Measurements from ENCODE around the gene STBD1.

STBD1 gene

GRCh38 chr4:76322236-76322635 lies 15.7 kb downstream of the STBD1 start:
- no peaks in the 10 kb centered on the region for H3K27me3 ChIP-seq (ENCODE audit: insufficient read depth, poor library complexity, severe bottlenecking)
- no peak overlapping the region for H3K4me3 ChIP-seq (replicated peaks; ENCODE audit: insufficient read depth, low read length)
- TF ChIP-seq SPI1 (IDR thresholded peaks at IDR 0.05; ENCODE audit: borderline replicate concordance, low read depth) (no peak), REST (IDR thresholded peaks at IDR 0.05; ENCODE audit: insufficient replicate concordance, low read depth) (no peak), POLR2AphosphoS5 (IDR thresholded peaks at IDR 0.05; ENCODE audit: low read depth) (no peak), CTCF (IDR thresholded peaks at IDR 0.05; ENCODE audit: insufficient read depth, low read length) (no peak), GABPA (IDR thresholded peaks at IDR 0.05; ENCODE audit: low read depth) (no peak)
- peak in 1 of 2 experiments; percentile 24 for DNase-seq (ENCODE audit: low read depth in 1 of 2, low spot score in 1 of 2)
- H3K27ac ChIP-seq (replicated peaks), result peak overlapping the region; percentile 65

DNA sequence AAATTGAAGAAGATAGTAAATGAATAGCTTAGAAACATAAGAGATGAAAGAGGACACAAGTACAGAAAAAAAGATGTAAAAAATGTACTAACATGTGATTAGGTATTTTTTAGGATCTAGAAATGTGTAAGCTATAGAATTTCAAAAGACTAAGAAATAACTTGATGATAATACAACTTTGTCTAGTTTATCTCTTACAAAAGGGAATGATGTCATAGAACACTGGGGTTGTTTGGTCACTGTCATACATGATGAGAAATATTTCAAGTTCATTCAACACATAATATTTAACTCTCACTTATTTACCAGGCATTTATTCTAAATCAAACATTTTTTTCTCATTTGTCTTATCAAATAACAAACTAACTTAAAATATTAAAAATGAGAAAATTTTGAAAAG lies 18.5 kb downstream of the STBD1 start:
- no peak for TF ChIP-seq CTCF (IDR thresholded peaks at IDR 0.05; ENCODE audit: insufficient read depth, low read length)
- no peak for TF ChIP-seq POLR2AphosphoS5 (IDR thresholded peaks at IDR 0.05; ENCODE audit: low read depth)
- TF ChIP-seq SPI1 (IDR thresholded peaks at IDR 0.05; ENCODE audit: borderline replicate concordance, low read depth), result no peak
- no peak for TF ChIP-seq REST (IDR thresholded peaks at IDR 0.05; ENCODE audit: insufficient replicate concordance, low read depth)
- no peak for TF ChIP-seq GABPA (IDR thresholded peaks at IDR 0.05; ENCODE audit: low read depth)
- H3K27me3 ChIP-seq (ENCODE audit: insufficient read depth, poor library complexity, severe bottlenecking), result no peaks in the 10 kb centered on the region
- no peak for DNase-seq (ENCODE audit: low read depth in 1 of 2, low spot score in 1 of 2)
- H3K27ac ChIP-seq (replicated peaks), result peak overlapping the region; percentile 34
- H3K4me3 ChIP-seq (replicated peaks; ENCODE audit: insufficient read depth, low read length), result no peak overlapping the region

DNA sequence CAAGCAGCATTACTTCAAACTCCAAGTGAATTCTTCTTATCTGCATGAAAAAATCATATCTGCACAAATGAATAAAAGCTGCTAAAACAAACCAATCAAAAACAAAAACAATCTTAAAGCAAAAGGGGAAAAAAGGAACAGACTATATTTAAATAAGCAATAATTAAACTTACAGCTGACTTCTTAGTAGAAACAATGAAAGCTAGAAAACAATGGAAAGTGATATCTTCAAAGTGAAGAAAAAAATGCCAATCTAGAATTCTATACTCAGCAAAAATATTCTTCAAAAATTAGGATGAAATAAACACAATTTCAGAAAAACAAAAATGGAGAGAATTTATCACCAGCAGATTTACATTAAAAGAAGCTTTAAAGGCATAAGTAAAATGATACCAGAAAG lies 20.0 kb downstream of the STBD1 start:
- Histone ChIP-seq H3K4me3 (replicated peaks; ENCODE audit: insufficient read depth, low read length) (no peak overlapping the region), H3K27ac (replicated peaks) (no peak overlapping the region), H3K27me3 (ENCODE audit: insufficient read depth, poor library complexity, severe bottlenecking) (no peaks in the 10 kb centered on the region)
- no peak for DNase-seq (ENCODE audit: low read depth in 1 of 2, low spot score in 1 of 2)
- TF ChIP-seq REST (IDR thresholded peaks at IDR 0.05; ENCODE audit: insufficient replicate concordance, low read depth) (no peak), CTCF (IDR thresholded peaks at IDR 0.05; ENCODE audit: insufficient read depth, low read length) (no peak), POLR2AphosphoS5 (IDR thresholded peaks at IDR 0.05; ENCODE audit: low read depth) (no peak), GABPA (IDR thresholded peaks at IDR 0.05; ENCODE audit: low read depth) (no peak), SPI1 (IDR thresholded peaks at IDR 0.05; ENCODE audit: borderline replicate concordance, low read depth) (no peak)
